SK-MEL-5 (cell line): Measurements from ENCODE around the gene FOXA3. TPM values are rescaled to one million over a fixed set of nuclear protein-coding genes. Genes with fewer than 3 reads are reported as not detected.

Experiments
- DNase-seq: peaks from one replicate; pipeline ENCODE4 v3.0.0-alpha.2; 2016; ENCODE audit warnings: low read depth, low spot score
- in situ Hi-C: cut with HindIII; loops from 2 replicates; pipeline ENCODE4 v1.10.0; 2016; ENCODE audit warnings: low sequenced_read_pairs, high pct_unique_total_duplicates, low pct_unique_long_range_greater_than_20kb
- total RNA-seq: library from RNA; depleted of rRNA; stranded (reverse); fragments of >200 nt; shearing (Covaris generic); gene quantifications from 2 replicates; pipeline ENCODE4 v1.2.3, GENCODE V29; 2014

Gene FOXA3
- total RNA-seq, 1 experiment from 2014 or later, result not detected

- no peak for DNase-seq
- in situ Hi-C loops, result no loop called here
These were observed 37.9 kb upstream of the FOXA3 start for GRCh38 chr19:45825917-45826893.

- DNase-seq, result no peak
- in situ Hi-C loops, result no loop called here
These were observed 37.2 kb upstream of the FOXA3 start for GRCh38 chr19:45826934-45827333.

GRCh38 chr19:45827459-45828093 is 36.5 kb upstream of the FOXA3 start:
- in situ Hi-C loops, result no loop called here
- DNase-seq, result no peak

GRCh38 chr19:45828523-45828922 is 35.6 kb upstream of the FOXA3 start:
- in situ Hi-C loops, result no loop called here
- DNase-seq, result no peak

GRCh38 chr19:45828945-45829344 is 35.2 kb upstream of the FOXA3 start:
- in situ Hi-C loops, result no loop called here

GRCh38 chr19:45834970-45835369 is 29.2 kb upstream of the FOXA3 start:
- no peak for DNase-seq
- in situ Hi-C loops, result no loop called here

More at GRCh38 chr19:45828945-45829344, 35.2 kb upstream of the FOXA3 start:
- no peak for DNase-seq

- DNase-seq, result no peak
- in situ Hi-C loops, result no loop called here
These were observed 21.9 kb upstream of the FOXA3 start for GRCh38 chr19:45842198-45842597.

- in situ Hi-C loops, result no loop called here
- DNase-seq, result no peak
These were observed 16.5 kb upstream of the FOXA3 start for GRCh38 chr19:45847663-45848062.

GRCh38 chr19:45848922-45849321 is 15.2 kb upstream of the FOXA3 start:
- peak; percentile 30 for DNase-seq
- in situ Hi-C loops, result no loop called here

- in situ Hi-C loops, result no loop called here
- no peak for DNase-seq
These were observed 11.9 kb upstream of the FOXA3 start for GRCh38 chr19:45852145-45852750.

- DNase-seq, result no peak
- in situ Hi-C loops, result no loop called here
These were observed 11.1 kb upstream of the FOXA3 start for GRCh38 chr19:45852983-45853382.

- no peak for DNase-seq
- in situ Hi-C loops, result no loop called here
These were observed 9.9 kb upstream of the FOXA3 start for GRCh38 chr19:45854167-45854778.

- no peak for DNase-seq
- in situ Hi-C loops, result no loop called here
These were observed 3.5 kb upstream of the FOXA3 start for GRCh38 chr19:45860359-45861259.

GRCh38 chr19:45862271-45862563 is 1.9 kb upstream of the FOXA3 start:
- in situ Hi-C loops, result no loop called here
- DNase-seq, result no peak

- in situ Hi-C loops, result no loop called here
- peak; percentile 98 for DNase-seq
These were observed 1.4 kb upstream of the FOXA3 start, which contains the start of gene SYMPK for GRCh38 chr19:45862564-45863334. TSS of gene SYMPK (minus strand) at chr19:45863147. CDS start at chr19:45854495, 8,652 bp downstream.

GRCh38 chr19:45863335-45863839 is 739 bp upstream of the FOXA3 start:
- no peak for DNase-seq
- in situ Hi-C loops, result no loop called here
